K562 (cell line): ENCODE data around the gene GLB1L. TPM values are rescaled to one million over a fixed set of nuclear protein-coding genes. Genes with fewer than 3 reads are reported as not detected.

Source experiments
- CREB1 ChIP-seq, 2 experiments: sonication (generic) in 1 of 2; formaldehyde crosslinking in 1 of 2; IDR thresholded peaks; 2 replicates each; pipeline versions ENCODE4 v1.6.1 to v1.8.0; 2012 to 2022; ENCODE audit warnings: inconsistent platforms in 1 of 2, mild to moderate bottlenecking in 1 of 2, missing genetic modification reagents in 1 of 2, moderate library complexity in 1 of 2
- EP400 ChIP-seq: fragments of 450-650 bp; IDR thresholded peaks from 2 replicates; pipeline ENCODE4 v1.6.1; 2017; ENCODE audit warnings: antibody characterized with exemption, mild to moderate bottlenecking, moderate library complexity
- ETS1 ChIP-seq: conservative IDR thresholded peaks from 2 replicates; pipeline ENCODE4 v1.6.1; 2011; ENCODE audit warnings: low read depth, mild to moderate bottlenecking, low read length; ENCODE audit not compliant: control insufficient read depth
- FOS ChIP-seq: IDR thresholded peaks from 3 replicates; pipeline ENCODE4 v1.6.1; 2011; ENCODE audit not compliant: insufficient read length; ENCODE audit errors: extremely low read depth
- REST ChIP-seq, 2 experiments: fragments of 450-650 bp; formaldehyde crosslinking in 1 of 2; IDR thresholded peaks; 2 replicates each; pipeline versions ENCODE4 v1.4.0 to v1.6.1; 2014 to 2020; ENCODE audit warnings: mild to moderate bottlenecking in 2 of 2, borderline replicate concordance in 1 of 2, low read depth in 1 of 2
- ZBTB2 ChIP-seq: fragments of 450-650 bp; IDR thresholded peaks from 2 replicates; pipeline ENCODE4 v1.6.1; 2016; ENCODE audit warnings: antibody characterized with exemption
- polyA plus RNA-seq, 8 experiments: library from polyadenylated mRNA; depleted of rRNA in 4 of 8; stranded (reverse) in 5 of 8; unstranded in 3 of 8; fragments of >200 nt; fragmentation: Nextera tagmentation in 2 of 8; fragmentation: Illumina TruSeq in 1 of 8; extraction: Ambion mirVana in 2 of 8; extraction: Trizol in 1 of 8; gene quantifications; 2 replicates each; pipeline versions ENCODE4 v1.2.1 to v1.2.3, GENCODE V29; 2011 to 2014; ENCODE audit warnings: inconsistent platforms in 1 of 8, missing spikeins in 1 of 8
- total RNA-seq, 7 experiments: library from RNA; depleted of rRNA in 6 of 7; stranded (reverse); fragments of >200 nt in 6 of 7; fragmentation: Illumina TruSeq in 2 of 7; extraction: Trizol in 2 of 7; gene quantifications; 2 replicates each; pipeline versions ENCODE4 v1.2.1 to v1.2.3, GENCODE V29; 2011 to 2021; ENCODE audit warnings: low replicate concordance in 1 of 7
- TF ChIP-seq, protein P1 (sequence below): fragments of 450-650 bp; IDR thresholded peaks from 2 replicates; pipeline ENCODE4 v1.6.1; 2017; ENCODE audit warnings: antibody characterized with exemption, mild to moderate bottlenecking
- TF ChIP-seq, protein P2 (sequence below): sonication (generic); formaldehyde crosslinking; IDR thresholded peaks from 2 replicates; pipeline ENCODE4 v1.9.0; 2022; ENCODE audit warnings: mild to moderate bottlenecking, missing genetic modification reagents

The GLB1L gene
- total and polyA plus RNA-seq, 9 of the 15 experiments (the other 6 are each of a cell fraction or from before 2014, with no cell fraction given) = 0.42 to 2.9 (median 2.5) TPM

- 0 out of 2 replicates have a peak, but pooled peaks have one; percentile 27 for TF ChIP-seq ZBTB2
- TF ChIP-seq EP400 = peak; percentile 59
- TF ChIP-seq, protein P1, sequence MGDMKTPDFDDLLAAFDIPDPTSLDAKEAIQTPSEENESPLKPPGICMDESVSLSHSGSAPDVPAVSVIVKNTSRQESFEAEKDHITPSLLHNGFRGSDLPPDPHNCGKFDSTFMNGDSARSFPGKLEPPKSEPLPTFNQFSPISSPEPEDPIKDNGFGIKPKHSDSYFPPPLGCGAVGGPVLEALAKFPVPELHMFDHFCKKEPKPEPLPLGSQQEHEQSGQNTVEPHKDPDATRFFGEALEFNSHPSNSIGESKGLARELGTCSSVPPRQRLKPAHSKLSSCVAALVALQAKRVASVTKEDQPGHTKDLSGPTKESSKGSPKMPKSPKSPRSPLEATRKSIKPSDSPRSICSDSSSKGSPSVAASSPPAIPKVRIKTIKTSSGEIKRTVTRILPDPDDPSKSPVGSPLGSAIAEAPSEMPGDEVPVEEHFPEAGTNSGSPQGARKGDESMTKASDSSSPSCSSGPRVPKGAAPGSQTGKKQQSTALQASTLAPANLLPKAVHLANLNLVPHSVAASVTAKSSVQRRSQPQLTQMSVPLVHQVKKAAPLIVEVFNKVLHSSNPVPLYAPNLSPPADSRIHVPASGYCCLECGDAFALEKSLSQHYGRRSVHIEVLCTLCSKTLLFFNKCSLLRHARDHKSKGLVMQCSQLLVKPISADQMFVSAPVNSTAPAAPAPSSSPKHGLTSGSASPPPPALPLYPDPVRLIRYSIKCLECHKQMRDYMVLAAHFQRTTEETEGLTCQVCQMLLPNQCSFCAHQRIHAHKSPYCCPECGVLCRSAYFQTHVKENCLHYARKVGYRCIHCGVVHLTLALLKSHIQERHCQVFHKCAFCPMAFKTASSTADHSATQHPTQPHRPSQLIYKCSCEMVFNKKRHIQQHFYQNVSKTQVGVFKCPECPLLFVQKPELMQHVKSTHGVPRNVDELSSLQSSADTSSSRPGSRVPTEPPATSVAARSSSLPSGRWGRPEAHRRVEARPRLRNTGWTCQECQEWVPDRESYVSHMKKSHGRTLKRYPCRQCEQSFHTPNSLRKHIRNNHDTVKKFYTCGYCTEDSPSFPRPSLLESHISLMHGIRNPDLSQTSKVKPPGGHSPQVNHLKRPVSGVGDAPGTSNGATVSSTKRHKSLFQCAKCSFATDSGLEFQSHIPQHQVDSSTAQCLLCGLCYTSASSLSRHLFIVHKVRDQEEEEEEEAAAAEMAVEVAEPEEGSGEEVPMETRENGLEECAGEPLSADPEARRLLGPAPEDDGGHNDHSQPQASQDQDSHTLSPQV = 0 out of 2 replicates have a peak, but pooled peaks have one; percentile 34
- TF ChIP-seq FOS = no peak
- no peak for TF ChIP-seq REST (IDR thresholded peaks at IDR 0.05; ENCODE audit: borderline replicate concordance)
- TF ChIP-seq REST (CRISPR knock-in tag; IDR thresholded peaks at IDR 0.05; ENCODE audit: low read depth) = peak; percentile 57; the same call in 1 of the 2 replicates
- 0 out of 2 replicates have a peak, but pooled peaks have one; percentile 48 for TF ChIP-seq ETS1
- TF ChIP-seq, protein P2, sequence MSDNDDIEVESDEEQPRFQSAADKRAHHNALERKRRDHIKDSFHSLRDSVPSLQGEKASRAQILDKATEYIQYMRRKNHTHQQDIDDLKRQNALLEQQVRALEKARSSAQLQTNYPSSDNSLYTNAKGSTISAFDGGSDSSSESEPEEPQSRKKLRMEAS = 0 out of 2 replicates have a peak, but pooled peaks have one; percentile 46
- TF ChIP-seq CREB1 (IDR thresholded peaks at IDR 0.05) = peak; percentile 83
- peak; percentile 64; the same call in 1 of the 2 replicates for TF ChIP-seq CREB1 (CRISPR knock-in tag; IDR thresholded peaks at IDR 0.05)
Observed at GRCh38 chr2:219206328-219207133, 38.7 kb downstream of the GLB1L start, which contains the start of gene ZFAND2B (continued).
